WTC11 (cell line): Measurements from ENCODE around the gene NCAPD2. TPM values are rescaled to one million over a fixed set of nuclear protein-coding genes. Genes with fewer than 3 reads are reported as not detected.

Source experiments
- ATAC-seq: fragments of 200-7000 bp; cut with Tn5 transposase; 2 replicates; pipeline ENCODE4 v1.10.0; 2021; ENCODE audit warnings: mild to moderate bottlenecking, moderate library complexity
- CTCF ChIA-PET: fragments of 300-600 bp; sonication (Branson Sonifier 250); formaldehyde crosslinking; loops from one replicate; lab custom pipeline; 2021; ENCODE audit warnings: antibody characterized with exemption; lab: Charles Lee
- POLR2A ChIA-PET: fragments of 350-600 bp; sonication (Branson Sonifier 250); formaldehyde crosslinking; loops from one replicate; lab custom pipeline; 2021; ENCODE audit warnings: antibody characterized with exemption; lab: Charles Lee
- DNase-seq: peaks from one replicate; pipeline ENCODE4 v3.0.0; 2021; ENCODE audit warnings: low spot score
- H3K27ac Mint-ChIP-seq: 2 replicates; pipeline ENCODE4 v1.8.0; 2021; ENCODE audit warnings: mixed read lengths
- H3K27me3 Mint-ChIP-seq: 2 replicates; pipeline ENCODE4 v1.8.0; 2021; ENCODE audit warnings: low read depth, mild to moderate bottlenecking, moderate library complexity, mixed read lengths
- H3K36me3 Mint-ChIP-seq: 2 replicates; pipeline ENCODE4 v1.8.0; 2021; ENCODE audit warnings: mixed read lengths
- H3K4me1 Mint-ChIP-seq: 2 replicates; pipeline ENCODE4 v1.8.0; 2022; ENCODE audit warnings: mixed read lengths
- H3K4me3 Mint-ChIP-seq: 2 replicates; pipeline ENCODE4 v1.8.0; 2021; ENCODE audit warnings: mild to moderate bottlenecking, moderate library complexity, mixed read lengths
- H3K9me3 Mint-ChIP-seq: 2 replicates; pipeline ENCODE4 v1.8.0; 2021; ENCODE audit warnings: mixed read lengths
- CREM ChIP-seq: sonication (generic); formaldehyde crosslinking; IDR thresholded peaks from 2 replicates; pipeline ENCODE4 v1.8.1; 2022; ENCODE audit warnings: mild to moderate bottlenecking, missing genetic modification reagents, moderate library complexity
- ELF4 ChIP-seq: sonication (generic); formaldehyde crosslinking; IDR thresholded peaks from 2 replicates; pipeline ENCODE4 v1.8.1; 2022; ENCODE audit warnings: low read depth, mild to moderate bottlenecking, moderate library complexity, missing genetic modification reagents
- EMX1 ChIP-seq: fragments of 250-450 bp; sonication (Bioruptor Pico); IDR thresholded peaks from 2 replicates; pipeline ENCODE4 v1.8.0; 2021; ENCODE audit warnings: mild to moderate bottlenecking
- FOXP1 ChIP-seq: sonication (generic); formaldehyde crosslinking; IDR thresholded peaks from 2 replicates; pipeline ENCODE4 v1.8.0; 2022; ENCODE audit warnings: missing genetic modification reagents, mild to moderate bottlenecking, moderate library complexity, borderline replicate concordance
- JAZF1 ChIP-seq: fragments of 250-450 bp; sonication (Bioruptor Pico); IDR thresholded peaks from 2 replicates; pipeline ENCODE4 v1.9.0; 2021; ENCODE audit warnings: moderate library complexity, mild to moderate bottlenecking, inconsistent platforms
- KAT7 ChIP-seq: sonication (generic); formaldehyde crosslinking; IDR thresholded peaks from 2 replicates; pipeline ENCODE4 v1.8.1; 2023; ENCODE audit warnings: missing genetic modification reagents, mild to moderate bottlenecking, borderline replicate concordance
- MXD4 ChIP-seq: fragments of 250-450 bp; sonication (Bioruptor Pico); IDR thresholded peaks from 2 replicates; pipeline ENCODE4 v1.8.0; 2021; ENCODE audit warnings: mild to moderate bottlenecking, moderate library complexity, borderline replicate concordance
- SMAD4 ChIP-seq: sonication (generic); formaldehyde crosslinking; IDR thresholded peaks from 2 replicates; pipeline ENCODE4 v1.8.0; 2022; ENCODE audit warnings: mild to moderate bottlenecking, missing genetic modification reagents
- TEAD1 ChIP-seq: sonication (generic); formaldehyde crosslinking; IDR thresholded peaks from 2 replicates; pipeline ENCODE4 v1.8.0; 2022; ENCODE audit warnings: mild to moderate bottlenecking, missing genetic modification reagents
- TEAD4 ChIP-seq: sonication (generic); formaldehyde crosslinking; IDR thresholded peaks from 2 replicates; pipeline ENCODE4 v1.8.0; 2022; ENCODE audit warnings: mild to moderate bottlenecking, missing genetic modification reagents
- ZNF232 ChIP-seq: sonication (generic); formaldehyde crosslinking; IDR thresholded peaks from 2 replicates; pipeline ENCODE4 v1.8.0; 2022; ENCODE audit warnings: mild to moderate bottlenecking, missing genetic modification reagents
- ZNF317 ChIP-seq: sonication (generic); formaldehyde crosslinking; IDR thresholded peaks from 2 replicates; pipeline ENCODE4 v1.8.1; 2023; ENCODE audit warnings: low read depth, mild to moderate bottlenecking, moderate library complexity, missing genetic modification reagents, borderline replicate concordance
- ZNF423 ChIP-seq: fragments of 250-450 bp; sonication (Bioruptor Pico); IDR thresholded peaks from 2 replicates; pipeline ENCODE4 v2.1.2; 2022; ENCODE audit warnings: mild to moderate bottlenecking, moderate library complexity
- total RNA-seq: library from RNA; stranded (reverse); gene quantifications from 3 replicates; pipeline ENCODE4 v1.2.3, GENCODE V29; 2021
- TF ChIP-seq, protein P1 (sequence below): fragments of 250-450 bp; sonication (Bioruptor Pico); conservative IDR thresholded peaks from 2 replicates; pipeline ENCODE4 v1.9.0; 2021; ENCODE audit warnings: mild to moderate bottlenecking
- TF ChIP-seq, protein P2 (sequence below): fragments of 250-450 bp; sonication (Bioruptor Pico); IDR thresholded peaks from 2 replicates; pipeline ENCODE4 v2.1.2; 2022; ENCODE audit warnings: mild to moderate bottlenecking, moderate library complexity
- TF ChIP-seq, protein P3 (sequence below): sonication (generic); formaldehyde crosslinking; IDR thresholded peaks from 2 replicates; pipeline ENCODE4 v1.8.0; 2022; ENCODE audit warnings: mild to moderate bottlenecking, missing genetic modification reagents
- TF ChIP-seq, protein P4 (sequence below): sonication (generic); formaldehyde crosslinking; conservative IDR thresholded peaks from 2 replicates; pipeline ENCODE4 v1.8.1; 2022; ENCODE audit warnings: mild to moderate bottlenecking, missing genetic modification reagents
- TF ChIP-seq, protein P5 (sequence below): sonication (generic); formaldehyde crosslinking; IDR thresholded peaks from 2 replicates; pipeline ENCODE4 v1.8.1; 2022; ENCODE audit warnings: mild to moderate bottlenecking, missing genetic modification reagents, moderate library complexity, borderline replicate concordance
- TF ChIP-seq, protein P6 (sequence below): fragments of 250-450 bp; sonication (Bioruptor Pico); IDR thresholded peaks from 2 replicates; pipeline ENCODE4 v1.9.0; 2021; ENCODE audit warnings: mild to moderate bottlenecking
- TF ChIP-seq, protein P7 (sequence below): sonication (generic); formaldehyde crosslinking; IDR thresholded peaks from 2 replicates; pipeline ENCODE4 v1.8.1; 2023; ENCODE audit warnings: mild to moderate bottlenecking, missing genetic modification reagents, moderate library complexity
- TF ChIP-seq, protein P8 (sequence below): sonication (generic); formaldehyde crosslinking; IDR thresholded peaks from 2 replicates; pipeline ENCODE4 v1.8.0; 2022; ENCODE audit warnings: mild to moderate bottlenecking, missing genetic modification reagents

NCAPD2 gene
- total RNA-seq, 1 experiment from 2014 or later: 141 TPM

DNA sequence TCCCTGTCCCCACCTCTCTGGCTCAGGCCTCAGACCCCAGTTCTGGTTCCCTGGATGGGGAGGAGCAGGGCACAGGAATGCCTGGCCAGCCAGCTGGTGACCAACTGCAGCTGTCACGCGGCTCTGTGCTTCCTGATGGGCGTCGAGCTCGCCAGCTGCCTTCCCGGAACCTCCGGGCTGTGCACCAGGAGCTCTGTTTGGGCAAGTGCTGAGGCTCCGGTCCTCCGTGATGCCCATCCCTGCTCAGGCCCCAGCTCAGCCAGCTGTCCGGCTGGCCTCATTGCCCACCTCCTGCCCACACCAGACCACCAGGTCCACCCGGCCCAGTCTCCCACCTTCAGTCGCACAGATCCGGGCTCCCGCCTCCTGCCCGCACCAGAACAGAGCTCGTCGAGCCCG is 57.2 kb downstream of the NCAPD2 start:
- ChIA-PET CTCF (interaction anchor here (1.3 to 13.4 kb wide), 6 partner anchors 12 to 322 kb away, joined by 3 to 195 read pairs (median 8); partner anchors contain the start of gene SPSB2), POLR2A (no interaction called here)
- Mint-ChIP-seq H3K27ac (no peak overlapping the region), H3K36me3 (peaks cover 23% of the 10 kb centered on the region), H3K27me3 (no peaks in the 10 kb centered on the region), H3K4me1 (peaks cover 29% of the 10 kb centered on the region), H3K9me3 (no peaks in the 10 kb centered on the region), H3K4me3 (no peak overlapping the region)
- DNase-seq: no peak
- TF ChIP-seq EMX1 (CRISPR knock-in tag) (no peak), JAZF1 (CRISPR knock-in tag) (no peak), ZNF232 (CRISPR knock-in tag) (no peak), SMAD4 (no peak), MXD4 (CRISPR knock-in tag) (no peak), ZNF423 (CRISPR knock-in tag) (no peak), ELF4 (CRISPR knock-in tag) (no peak), TEAD1 (CRISPR knock-in tag) (no peak), CREM (CRISPR knock-in tag) (no peak), ZNF317 (CRISPR knock-in tag) (no peak), FOXP1 (CRISPR knock-in tag) (no peak)
- TF ChIP-seq, protein P1, sequence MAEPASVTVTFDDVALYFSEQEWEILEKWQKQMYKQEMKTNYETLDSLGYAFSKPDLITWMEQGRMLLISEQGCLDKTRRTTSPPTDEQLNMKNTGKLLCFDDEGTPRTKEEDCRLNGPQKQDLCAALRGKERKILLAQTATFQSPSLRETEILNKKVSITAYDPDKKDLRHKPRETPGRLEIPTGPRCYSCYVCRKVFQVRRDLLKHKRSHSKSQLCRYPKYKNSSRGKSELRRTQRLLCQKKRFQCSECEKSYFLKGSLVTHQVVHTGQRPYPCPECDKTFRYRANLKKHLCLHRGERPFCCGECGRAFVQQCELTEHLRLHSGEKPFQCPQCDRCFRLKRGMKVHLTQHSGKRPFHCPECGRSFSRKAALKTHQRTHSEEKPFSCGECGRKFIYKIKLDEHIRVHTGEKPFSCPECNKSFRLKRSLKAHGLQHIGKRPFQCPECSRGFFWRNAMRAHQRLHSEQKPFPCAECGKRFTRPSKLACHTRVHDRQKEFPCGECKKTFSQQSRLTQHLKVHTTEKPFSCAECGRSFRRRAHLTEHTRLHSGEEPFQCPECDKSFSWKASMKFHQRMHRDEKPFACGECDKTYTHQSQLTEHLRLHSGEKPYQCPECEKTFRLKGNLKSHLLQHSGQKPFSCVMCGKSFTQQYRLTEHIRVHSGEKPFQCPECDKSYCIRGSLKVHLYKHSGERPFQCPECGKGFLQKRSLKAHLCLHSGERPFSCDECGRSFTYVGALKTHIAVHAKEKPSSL: no peak
- TF ChIP-seq, protein P2, sequence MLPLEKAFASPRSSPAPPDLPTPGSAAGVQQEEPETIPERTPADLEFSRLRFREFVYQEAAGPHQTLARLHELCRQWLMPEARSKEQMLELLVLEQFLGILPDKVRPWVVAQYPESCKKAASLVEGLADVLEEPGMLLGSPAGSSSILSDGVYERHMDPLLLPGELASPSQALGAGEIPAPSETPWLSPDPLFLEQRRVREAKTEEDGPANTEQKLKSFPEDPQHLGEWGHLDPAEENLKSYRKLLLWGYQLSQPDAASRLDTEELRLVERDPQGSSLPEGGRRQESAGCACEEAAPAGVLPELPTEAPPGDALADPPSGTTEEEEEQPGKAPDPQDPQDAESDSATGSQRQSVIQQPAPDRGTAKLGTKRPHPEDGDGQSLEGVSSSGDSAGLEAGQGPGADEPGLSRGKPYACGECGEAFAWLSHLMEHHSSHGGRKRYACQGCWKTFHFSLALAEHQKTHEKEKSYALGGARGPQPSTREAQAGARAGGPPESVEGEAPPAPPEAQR (CRISPR knock-in tag): no peak
- TF ChIP-seq, protein P3, sequence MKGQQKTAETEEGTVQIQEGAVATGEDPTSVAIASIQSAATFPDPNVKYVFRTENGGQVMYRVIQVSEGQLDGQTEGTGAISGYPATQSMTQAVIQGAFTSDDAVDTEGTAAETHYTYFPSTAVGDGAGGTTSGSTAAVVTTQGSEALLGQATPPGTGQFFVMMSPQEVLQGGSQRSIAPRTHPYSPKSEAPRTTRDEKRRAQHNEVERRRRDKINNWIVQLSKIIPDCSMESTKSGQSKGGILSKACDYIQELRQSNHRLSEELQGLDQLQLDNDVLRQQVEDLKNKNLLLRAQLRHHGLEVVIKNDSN: no peak
- TF ChIP-seq, protein P4, sequence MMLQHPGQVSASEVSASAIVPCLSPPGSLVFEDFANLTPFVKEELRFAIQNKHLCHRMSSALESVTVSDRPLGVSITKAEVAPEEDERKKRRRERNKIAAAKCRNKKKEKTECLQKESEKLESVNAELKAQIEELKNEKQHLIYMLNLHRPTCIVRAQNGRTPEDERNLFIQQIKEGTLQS (CRISPR knock-in tag): no peak
- ATAC-seq: no peak

DNA sequence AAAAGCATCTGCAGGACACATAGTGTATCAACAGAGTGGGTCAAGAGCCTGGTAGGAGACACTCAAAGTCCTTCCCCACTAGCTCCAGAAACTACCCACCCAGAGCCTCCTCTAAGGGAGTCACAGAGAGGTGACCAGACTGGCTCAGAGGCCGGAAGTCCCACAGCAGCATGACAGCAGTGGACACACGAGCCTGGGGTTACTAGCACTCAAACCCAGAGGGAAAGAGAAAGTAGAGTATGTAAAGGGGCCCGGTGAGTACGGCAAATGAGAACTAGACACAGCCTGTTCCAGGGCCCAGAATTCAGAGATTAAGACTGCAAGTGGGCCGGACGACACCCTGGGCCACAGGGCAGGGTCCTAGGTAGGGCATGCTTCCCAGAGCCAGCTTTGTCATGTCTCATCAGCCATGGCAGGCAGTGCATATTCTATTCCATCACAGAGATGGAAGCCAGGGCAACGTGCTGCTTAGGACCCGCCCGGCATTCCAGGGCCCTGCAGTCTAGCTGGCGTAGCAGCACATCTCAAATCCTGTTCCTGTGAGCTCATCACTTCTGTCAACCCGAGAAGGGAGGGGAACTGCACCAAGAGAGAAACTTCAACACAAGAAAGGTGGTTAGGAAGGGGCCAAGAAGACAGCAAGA is 57.7 kb downstream of the NCAPD2 start:
- no peak for DNase-seq
- Mint-ChIP-seq H3K4me1 (peaks cover 29% of the 10 kb centered on the region), H3K27ac (no peak overlapping the region), H3K36me3 (peaks cover 22% of the 10 kb centered on the region), H3K9me3 (no peaks in the 10 kb centered on the region), H3K4me3 (no peak overlapping the region), H3K27me3 (no peaks in the 10 kb centered on the region)
- TF ChIP-seq, protein P5, sequence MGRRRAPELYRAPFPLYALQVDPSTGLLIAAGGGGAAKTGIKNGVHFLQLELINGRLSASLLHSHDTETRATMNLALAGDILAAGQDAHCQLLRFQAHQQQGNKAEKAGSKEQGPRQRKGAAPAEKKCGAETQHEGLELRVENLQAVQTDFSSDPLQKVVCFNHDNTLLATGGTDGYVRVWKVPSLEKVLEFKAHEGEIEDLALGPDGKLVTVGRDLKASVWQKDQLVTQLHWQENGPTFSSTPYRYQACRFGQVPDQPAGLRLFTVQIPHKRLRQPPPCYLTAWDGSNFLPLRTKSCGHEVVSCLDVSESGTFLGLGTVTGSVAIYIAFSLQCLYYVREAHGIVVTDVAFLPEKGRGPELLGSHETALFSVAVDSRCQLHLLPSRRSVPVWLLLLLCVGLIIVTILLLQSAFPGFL (CRISPR knock-in tag): no peak
- TF ChIP-seq, protein P6, sequence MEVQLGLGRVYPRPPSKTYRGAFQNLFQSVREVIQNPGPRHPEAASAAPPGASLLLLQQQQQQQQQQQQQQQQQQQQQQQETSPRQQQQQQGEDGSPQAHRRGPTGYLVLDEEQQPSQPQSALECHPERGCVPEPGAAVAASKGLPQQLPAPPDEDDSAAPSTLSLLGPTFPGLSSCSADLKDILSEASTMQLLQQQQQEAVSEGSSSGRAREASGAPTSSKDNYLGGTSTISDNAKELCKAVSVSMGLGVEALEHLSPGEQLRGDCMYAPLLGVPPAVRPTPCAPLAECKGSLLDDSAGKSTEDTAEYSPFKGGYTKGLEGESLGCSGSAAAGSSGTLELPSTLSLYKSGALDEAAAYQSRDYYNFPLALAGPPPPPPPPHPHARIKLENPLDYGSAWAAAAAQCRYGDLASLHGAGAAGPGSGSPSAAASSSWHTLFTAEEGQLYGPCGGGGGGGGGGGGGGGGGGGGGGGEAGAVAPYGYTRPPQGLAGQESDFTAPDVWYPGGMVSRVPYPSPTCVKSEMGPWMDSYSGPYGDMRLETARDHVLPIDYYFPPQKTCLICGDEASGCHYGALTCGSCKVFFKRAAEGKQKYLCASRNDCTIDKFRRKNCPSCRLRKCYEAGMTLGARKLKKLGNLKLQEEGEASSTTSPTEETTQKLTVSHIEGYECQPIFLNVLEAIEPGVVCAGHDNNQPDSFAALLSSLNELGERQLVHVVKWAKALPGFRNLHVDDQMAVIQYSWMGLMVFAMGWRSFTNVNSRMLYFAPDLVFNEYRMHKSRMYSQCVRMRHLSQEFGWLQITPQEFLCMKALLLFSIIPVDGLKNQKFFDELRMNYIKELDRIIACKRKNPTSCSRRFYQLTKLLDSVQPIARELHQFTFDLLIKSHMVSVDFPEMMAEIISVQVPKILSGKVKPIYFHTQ (CRISPR knock-in tag): no peak
- no peak for TF ChIP-seq TEAD4
- TF ChIP-seq TEAD1 (CRISPR knock-in tag): no peak
- TF ChIP-seq KAT7 (CRISPR knock-in tag): no peak
- TF ChIP-seq, protein P7, sequence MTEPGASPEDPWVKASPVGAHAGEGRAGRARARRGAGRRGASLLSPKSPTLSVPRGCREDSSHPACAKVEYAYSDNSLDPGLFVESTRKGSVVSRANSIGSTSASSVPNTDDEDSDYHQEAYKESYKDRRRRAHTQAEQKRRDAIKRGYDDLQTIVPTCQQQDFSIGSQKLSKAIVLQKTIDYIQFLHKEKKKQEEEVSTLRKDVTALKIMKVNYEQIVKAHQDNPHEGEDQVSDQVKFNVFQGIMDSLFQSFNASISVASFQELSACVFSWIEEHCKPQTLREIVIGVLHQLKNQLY (CRISPR knock-in tag): no peak
- TF ChIP-seq, protein P8, sequence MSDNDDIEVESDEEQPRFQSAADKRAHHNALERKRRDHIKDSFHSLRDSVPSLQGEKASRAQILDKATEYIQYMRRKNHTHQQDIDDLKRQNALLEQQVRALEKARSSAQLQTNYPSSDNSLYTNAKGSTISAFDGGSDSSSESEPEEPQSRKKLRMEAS (CRISPR knock-in tag): no peak
- CTCF ChIA-PET: interaction anchor here (0.9 to 13.4 kb wide), 7 partner anchors 13 to 201 kb away, joined by 3 to 195 read pairs (median 5); partner anchors contain the start of genes MLF2 and VAMP1
- ATAC-seq: no peak
- POLR2A ChIA-PET: no interaction called here
